Neural cell (in vitro differentiated cells): ENCODE measurements around the gene HLCS.

Source experiments
- CTCF ChIP-seq: fragments of 450-650 bp; IDR thresholded peaks from 2 replicates; pipeline ENCODE4 v1.5.1; 2014; ENCODE audit warnings: antibody characterized with exemption, mild to moderate bottlenecking, moderate library complexity; ENCODE audit not compliant: poor library complexity, severe bottlenecking
- EP300 ChIP-seq: fragments of 450-650 bp; conservative IDR thresholded peaks from 2 replicates; pipeline ENCODE4 v1.6.1; 2014; ENCODE audit warnings: antibody characterized with exemption, mild to moderate bottlenecking, moderate library complexity; ENCODE audit not compliant: poor library complexity, severe bottlenecking
- EZH2 ChIP-seq: fragments of 200-600, 300-800 bp; shearing (Covaris generic), sonication (generic); IDR thresholded peaks from 2 replicates; pipeline ENCODE4 v1.6.1; 2014; ENCODE audit warnings: antibody characterized with exemption, low read length, borderline replicate concordance, mild to moderate bottlenecking; ENCODE audit not compliant: insufficient read depth, poor library complexity, severe bottlenecking
- POLR2AphosphoS5 ChIP-seq: IDR thresholded peaks from 2 replicates; pipeline ENCODE4 v1.6.1; 2012
- RAD21 ChIP-seq: fragments of 450-650 bp; conservative IDR thresholded peaks from 2 replicates; pipeline ENCODE4 v1.6.1; 2014; ENCODE audit warnings: antibody characterized with exemption, mild to moderate bottlenecking, moderate library complexity
- REST ChIP-seq: IDR thresholded peaks from 2 replicates; pipeline ENCODE4 v1.6.1; 2012; ENCODE audit warnings: borderline replicate concordance

DNA sequence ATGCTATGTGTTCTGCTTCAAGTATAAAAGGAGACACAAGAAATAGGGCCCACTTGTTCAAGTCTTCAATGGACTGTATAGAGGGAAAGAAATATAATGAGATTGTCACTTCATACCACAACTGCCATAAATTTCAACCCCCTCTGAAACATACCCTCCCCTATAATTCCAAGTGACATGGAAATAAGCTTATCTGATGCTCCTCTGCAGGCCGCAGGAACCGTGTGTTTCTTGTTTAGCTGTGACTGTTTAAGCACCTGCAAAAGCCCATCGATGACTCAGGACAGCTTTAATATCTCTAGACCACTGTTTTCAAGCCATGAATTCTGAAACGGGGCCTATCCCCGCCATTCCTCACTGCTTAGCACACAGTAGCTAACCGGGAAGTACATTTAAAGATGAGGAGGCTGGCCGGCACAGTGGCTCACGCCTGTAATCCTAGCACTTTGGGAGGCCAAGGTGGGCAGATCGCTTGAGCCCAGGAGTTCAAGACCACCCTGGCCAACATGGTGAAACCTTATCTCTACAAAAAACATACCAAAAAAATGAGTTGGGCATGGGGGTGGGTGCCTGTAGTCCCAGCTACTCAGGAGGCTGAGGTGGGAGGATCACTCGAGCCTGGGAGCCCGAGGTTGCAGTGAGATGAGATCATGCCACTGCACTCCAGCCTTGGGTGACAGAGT lies 4.2 kb downstream of the HLCS start:
- TF ChIP-seq CTCF, result no peak
- no peak for TF ChIP-seq POLR2AphosphoS5
- no peak for TF ChIP-seq REST
- TF ChIP-seq EP300, result no peak
- TF ChIP-seq RAD21, result no peak
- no peak for TF ChIP-seq EZH2
